Activated T-helper 1 cell treated with anti-CD3 and anti-CD28 coated beads, Interleukin-12 subunit alpha, Interleukin-12 subunit beta, Interleukin-2, Interleukin-4 antibody, amounts not matched to agents 30 ng/mL and 10 ng/mL and 1 ng/mL, durations not matched to agents 14 hours and 24 hours and 36 hours (primary cell): ENCODE measurements around the gene ACD. TPM values are rescaled to one million over a fixed set of nuclear protein-coding genes. Genes with fewer than 3 reads are reported as not detected.
"Not testable (repeated sequence)": the region's sequence is repeated elsewhere in the genome, so short reads cannot be mapped to it uniquely, and the experiment has no call there.

Experiments
- DNase-seq: peaks from one replicate; pipeline ENCODE4 v3.0.0; 2021; ENCODE audit warnings: low spot score
- H3K27ac Mint-ChIP-seq: one replicate; pipeline ENCODE4 v1.8.0; 2021; ENCODE audit warnings: mild to moderate bottlenecking, mixed read lengths
- H3K27me3 Mint-ChIP-seq: one replicate; pipeline ENCODE4 v1.8.0; 2022; ENCODE audit warnings: mild to moderate bottlenecking, moderate library complexity, mixed read lengths; ENCODE audit not compliant: insufficient read depth
- H3K36me3 Mint-ChIP-seq: one replicate; pipeline ENCODE4 v1.8.0; 2021; ENCODE audit warnings: low read depth, mixed read lengths
- H3K4me1 Mint-ChIP-seq: one replicate; pipeline ENCODE4 v1.8.0; 2021; ENCODE audit warnings: low read depth, mixed read lengths
- H3K4me3 Mint-ChIP-seq: one replicate; pipeline ENCODE4 v1.8.0; 2021; ENCODE audit warnings: mild to moderate bottlenecking, moderate library complexity, mixed read lengths
- H3K9me3 Mint-ChIP-seq: one replicate; pipeline ENCODE4 v1.8.0; 2021; ENCODE audit warnings: mixed read lengths
- intact Hi-C: fragments of 100-400 bp; cut with micrococcal nuclease; formaldehyde crosslinking; loops from one replicate; pipeline ENCODE4 v1.15.1; 2024
- total RNA-seq: library from RNA; stranded (reverse); gene quantifications from 2 replicates; pipeline ENCODE4 v1.2.3, GENCODE V29; 2022

The ACD gene
- total RNA-seq, 1 donor from 2014 or later, result 59.1 TPM

- H3K4me1 Mint-ChIP-seq, H3K4me3 Mint-ChIP-seq, intact Hi-C loops, DNase-seq, H3K27me3 Mint-ChIP-seq, H3K9me3 Mint-ChIP-seq, H3K36me3 Mint-ChIP-seq: not testable (repeated sequence)
- peak overlapping the region; percentile 23 for H3K27ac Mint-ChIP-seq
Measured at GRCh38 chr16:67693517-67694285, 33.6 kb upstream of the ACD start.

- H3K4me1 Mint-ChIP-seq, result peaks cover 5% of the 10 kb centered on the region
- H3K4me3 Mint-ChIP-seq, result no peak overlapping the region
- intact Hi-C loops, result no loop called here
- no peak overlapping the region for H3K27ac Mint-ChIP-seq
- H3K27me3 Mint-ChIP-seq, result no peaks in the 10 kb centered on the region
- no peak for DNase-seq
- peaks cover 12% of the 10 kb centered on the region for H3K36me3 Mint-ChIP-seq
- no peaks in the 10 kb centered on the region for H3K9me3 Mint-ChIP-seq
Measured at GRCh38 chr16:67685388-67686112, 25.5 kb upstream of the ACD start.

GRCh38 chr16:67683767-67684166, 23.7 kb upstream of the ACD start:
- Mint-ChIP-seq H3K4me3 (no peak overlapping the region), H3K36me3 (peaks cover 12% of the 10 kb centered on the region), H3K9me3 (no peaks in the 10 kb centered on the region), H3K27ac (no peak overlapping the region), H3K27me3 (no peaks in the 10 kb centered on the region), H3K4me1 (peaks cover 5% of the 10 kb centered on the region)
- intact Hi-C loops, result no loop called here
- no peak for DNase-seq

- H3K4me3 Mint-ChIP-seq, result no peak overlapping the region
- no peak overlapping the region for H3K27ac Mint-ChIP-seq
- peaks cover 10% of the 10 kb centered on the region for H3K36me3 Mint-ChIP-seq
- H3K27me3 Mint-ChIP-seq, result no peaks in the 10 kb centered on the region
- no peaks in the 10 kb centered on the region for H3K9me3 Mint-ChIP-seq
- no peaks in the 10 kb centered on the region for H3K4me1 Mint-ChIP-seq
- intact Hi-C loops, result no loop called here
- no peak for DNase-seq
Measured at GRCh38 chr16:67679935-67680897, 20.2 kb upstream of the ACD start.

- DNase-seq, result no peak
- H3K27me3 Mint-ChIP-seq, result no peaks in the 10 kb centered on the region
- no peak overlapping the region for H3K4me3 Mint-ChIP-seq
- no peak overlapping the region for H3K27ac Mint-ChIP-seq
- no peaks in the 10 kb centered on the region for H3K9me3 Mint-ChIP-seq
- H3K4me1 Mint-ChIP-seq, result no peaks in the 10 kb centered on the region
- H3K36me3 Mint-ChIP-seq, result peaks cover 6% of the 10 kb centered on the region
- intact Hi-C loops, result no loop called here
Measured at GRCh38 chr16:67678354-67679023, 18.4 kb upstream of the ACD start.

- intact Hi-C loops, result no loop called here
- Mint-ChIP-seq H3K4me3 (no peak overlapping the region), H3K9me3 (no peaks in the 10 kb centered on the region), H3K36me3 (peaks cover 3% of the 10 kb centered on the region), H3K27ac (no peak overlapping the region), H3K4me1 (no peaks in the 10 kb centered on the region), H3K27me3 (no peaks in the 10 kb centered on the region)
- DNase-seq, result no peak
Measured at GRCh38 chr16:67677712-67678111, 17.7 kb upstream of the ACD start.

- Mint-ChIP-seq H3K27ac (no peak overlapping the region), H3K4me1 (no peaks in the 10 kb centered on the region), H3K4me3 (no peak overlapping the region), H3K36me3 (no peaks in the 10 kb centered on the region), H3K27me3 (no peaks in the 10 kb centered on the region), H3K9me3 (no peaks in the 10 kb centered on the region)
- no peak for DNase-seq
- intact Hi-C loops, result no loop called here
Measured at GRCh38 chr16:67676939-67677338, 16.9 kb upstream of the ACD start.

GRCh38 chr16:67676516-67676915, 16.5 kb upstream of the ACD start:
- no peak overlapping the region for H3K27ac Mint-ChIP-seq

GRCh38 chr16:67675999-67676398, 15.9 kb upstream of the ACD start:
- no peak overlapping the region for H3K4me3 Mint-ChIP-seq

More at GRCh38 chr16:67676516-67676915, 16.5 kb upstream of the ACD start:
- DNase-seq, result no peak
- Mint-ChIP-seq H3K9me3 (no peaks in the 10 kb centered on the region), H3K36me3 (no peaks in the 10 kb centered on the region), H3K4me1 (no peaks in the 10 kb centered on the region), H3K4me3 (no peak overlapping the region), H3K27me3 (no peaks in the 10 kb centered on the region)
- intact Hi-C loops, result no loop called here

GRCh38 chr16:67675579-67675935, 15.5 kb upstream of the ACD start:
- intact Hi-C loops, result no loop called here
- Mint-ChIP-seq H3K27ac (no peak overlapping the region), H3K4me1 (no peaks in the 10 kb centered on the region)

More at GRCh38 chr16:67675999-67676398, 15.9 kb upstream of the ACD start:
- no peak overlapping the region for H3K27ac Mint-ChIP-seq
- H3K4me1 Mint-ChIP-seq, result no peaks in the 10 kb centered on the region
- no peaks in the 10 kb centered on the region for H3K36me3 Mint-ChIP-seq
- no peaks in the 10 kb centered on the region for H3K9me3 Mint-ChIP-seq
- no peak for DNase-seq
- intact Hi-C loops, result no loop called here
- no peaks in the 10 kb centered on the region for H3K27me3 Mint-ChIP-seq

GRCh38 chr16:67674851-67675578, 15.0 kb upstream of the ACD start:
- intact Hi-C loops, result no loop called here
- Mint-ChIP-seq H3K27me3 (no peaks in the 10 kb centered on the region), H3K27ac (no peak overlapping the region), H3K4me3 (no peak overlapping the region), H3K4me1 (no peaks in the 10 kb centered on the region), H3K36me3 (no peaks in the 10 kb centered on the region), H3K9me3 (no peaks in the 10 kb centered on the region)
- DNase-seq, result no peak

More at GRCh38 chr16:67675579-67675935, 15.5 kb upstream of the ACD start:
- no peaks in the 10 kb centered on the region for H3K27me3 Mint-ChIP-seq
- H3K4me3 Mint-ChIP-seq, result no peak overlapping the region
- H3K36me3 Mint-ChIP-seq, result no peaks in the 10 kb centered on the region
- H3K9me3 Mint-ChIP-seq, result no peaks in the 10 kb centered on the region
- no peak for DNase-seq
